H1 (cell line): ENCODE data around the gene MAPRE2. TPM values are rescaled to one million over a fixed set of nuclear protein-coding genes. Genes with fewer than 3 reads are reported as not detected.

Experiments used
- CTCF ChIP-seq, 3 experiments: IDR thresholded peaks; 1 replicate in 2 of 3; 2 replicates in 1 of 3; pipeline versions ENCODE4 v1.5.1 to v1.6.1; 2011; ENCODE audit warnings: low read length in 3 of 3, mild to moderate bottlenecking in 3 of 3, inconsistent platforms in 2 of 3, low read depth in 1 of 3, moderate library complexity in 1 of 3; ENCODE audit not compliant: insufficient read depth in 1 of 3; ENCODE audit errors: control extremely low read depth in 1 of 3
- EP300 ChIP-seq, 2 experiments: IDR thresholded peaks; 1 replicate in 1 of 2; 2 replicates in 1 of 2; pipeline ENCODE4 v1.6.1; 2011 to 2012; ENCODE audit warnings: low read depth in 2 of 2, low read length in 2 of 2, mild to moderate bottlenecking in 2 of 2, borderline replicate concordance in 1 of 2, inconsistent platforms in 1 of 2, moderate library complexity in 1 of 2
- GABPA ChIP-seq: IDR thresholded peaks from 2 replicates; pipeline ENCODE4 v1.6.1; 2011; ENCODE audit warnings: mild to moderate bottlenecking, low read length, moderate library complexity, borderline replicate concordance; ENCODE audit not compliant: insufficient read depth
- GTF2F1 ChIP-seq: IDR thresholded peaks from 2 replicates; pipeline ENCODE4 v1.6.1; 2012; ENCODE audit warnings: low read depth, low read length, improper control_type of control experiment, borderline replicate concordance
- POU5F1 ChIP-seq: IDR thresholded peaks from 2 replicates; pipeline ENCODE4 v1.6.1; 2011; ENCODE audit warnings: low read depth, mild to moderate bottlenecking, low read length, moderate library complexity
- polyA plus RNA-seq, 7 experiments: library from polyadenylated mRNA; depleted of rRNA in 3 of 7; stranded (reverse) in 5 of 7; unstranded in 2 of 7; fragments of >200 nt in 5 of 7; fragments of 200-250 nt in 2 of 7; gene quantifications; 1 replicate in 5 of 7; 2 replicates in 1 of 7; 4 replicates in 1 of 7; pipeline versions ENCODE4 v1.2.1 to v1.2.3, GENCODE V29; 2011 to 2013; ENCODE audit warnings: missing spikeins in 2 of 7, mixed read lengths in 2 of 7
- total RNA-seq: library from RNA; stranded (reverse); fragmentation: NEBNext Ultra II Directional; extraction: Animal tissue kit (Norgen Biotek cat#: 25700); gene quantifications from 2 replicates; pipeline ENCODE4 v1.2.1, GENCODE V29; 2021

MAPRE2 gene
- total and polyA plus RNA-seq, 2 of the 8 experiments (the other 6 are each of a cell fraction or from before 2014, with no cell fraction given) = 32.6 to 33.1 TPM

- TF ChIP-seq CTCF (IDR thresholded peaks at IDR 0.05; ENCODE audit: control extremely low read depth in 1 of 3, insufficient read depth in 1 of 3, low read depth in 1 of 3, low read length in 3 of 3) = no peak
- no peak for TF ChIP-seq GABPA
- no peak for TF ChIP-seq EP300 (IDR thresholded peaks at IDR 0.05; ENCODE audit: borderline replicate concordance in 1 of 2, low read depth in 2 of 2, low read length in 2 of 2)
- no peak for TF ChIP-seq POU5F1
- no peak for TF ChIP-seq GTF2F1
- TF ChIP-seq, all 59 proteins: peak for 0
Measured at GRCh38 chr18:35087726-35088125, 46.5 kb downstream of the MAPRE2 start (continued).
